A549 (cell line): ENCODE results near the gene PRRC2B. TPM values are rescaled to one million over a fixed set of nuclear protein-coding genes. Genes with fewer than 3 reads are reported as not detected.
"Not testable (repeated sequence)": the region's sequence is repeated elsewhere in the genome, so short reads cannot be mapped to it uniquely, and the experiment has no call there.

Source experiments
- ATAC-seq, 2 experiments: fragments of 200-7000 bp in 1 of 2; fragments of >200 bp in 1 of 2; cut with Nextera tagmentation in 1 of 2; cut with Tn5 transposase in 1 of 2; 3 replicates each; pipeline versions ENCODE4 v1.8.0 to v1.9.1; 2018 to 2020; ENCODE audit warnings: mild to moderate bottlenecking in 1 of 2, moderate library complexity in 1 of 2
- CTCF ChIA-PET: fragments of 300-600 bp; sonication (Branson Sonifier 250); formaldehyde crosslinking; extraction: SDS; loops from one replicate; lab custom pipeline; 2021; ENCODE audit warnings: antibody characterized with exemption, inconsistent platforms; lab: Yijun Ruan, JAX
- POLR2A ChIA-PET: fragments of 350-600 bp; formaldehyde crosslinking; extraction: SDS; loops from one replicate; lab custom pipeline; 2021; ENCODE audit warnings: antibody characterized with exemption, inconsistent platforms; lab: Yijun Ruan, JAX
- DNase-seq, 2 experiments: peaks; one replicate each; pipeline versions ENCODE4 v3.0.0 to v3.0.0-alpha.2; 2011 to 2016; ENCODE audit warnings: low read depth in 1 of 2, low spot score in 1 of 2
- FAIRE-seq: peaks from 2 replicates; lab custom pipeline; 2011; peaks lifted over from hg19 to GRCh38; lab: Jason Lieb, UNC
- H3K27ac ChIP-seq, 2 experiments: fragments of >200 bp; sonication (Bioruptor Twin); formaldehyde crosslinking; 3 replicates each; pipeline ENCODE4 v1.5.1; 2016 to 2017
- H3K4me1 ChIP-seq: fragments of >200 bp; sonication (Bioruptor Twin); formaldehyde crosslinking; 3 replicates; pipeline ENCODE4 v1.6.1; 2016
- H3K4me2 ChIP-seq: fragments of >200 bp; sonication (Bioruptor Twin); formaldehyde crosslinking; 3 replicates; pipeline ENCODE4 v1.6.1; 2016
- H3K4me3 ChIP-seq: fragments of >200 bp; sonication (Bioruptor Twin); formaldehyde crosslinking; 3 replicates; pipeline ENCODE4 v1.5.1; 2016
- H3K9me3 ChIP-seq: fragments of >200 bp; sonication (Bioruptor Twin); formaldehyde crosslinking; 3 replicates; pipeline ENCODE4 v1.6.1; 2016
- BHLHE40 ChIP-seq: IDR thresholded peaks from 2 replicates; pipeline ENCODE4 v1.6.1; 2012; ENCODE audit warnings: low read depth, low read length, inconsistent platforms
- CEBPB ChIP-seq, 2 experiments: fragments of >200 bp in 1 of 2; sonication (Bioruptor Twin) in 1 of 2; formaldehyde crosslinking in 1 of 2; IDR thresholded peaks; 2 replicates each; pipeline ENCODE4 v1.6.1; 2012 to 2016
- CHD4 ChIP-seq: fragments of 200-600 bp; sonication (generic); IDR thresholded peaks from 2 replicates; pipeline ENCODE4 v1.6.1; 2016; ENCODE audit warnings: antibody characterized with exemption, mild to moderate bottlenecking, borderline replicate concordance
- CTCF ChIP-seq: fragments of >200 bp; sonication (Bioruptor Twin); formaldehyde crosslinking; IDR thresholded peaks from 3 replicates; pipeline ENCODE4 v1.5.1; 2016
- E2F6 ChIP-seq: IDR thresholded peaks from 2 replicates; pipeline ENCODE4 v1.6.1; 2012; ENCODE audit warnings: low read depth, borderline replicate concordance
- FOSB ChIP-seq: fragments of 250-450 bp; sonication (Bioruptor Pico); IDR thresholded peaks from 2 replicates; pipeline ENCODE4 v1.5.0; 2020; ENCODE audit warnings: mild to moderate bottlenecking, moderate library complexity
- HDAC2 ChIP-seq: fragments of 200-600 bp; sonication (generic); IDR thresholded peaks from 2 replicates; pipeline ENCODE4 v1.6.1; 2016
- HES2 ChIP-seq: fragments of >200 bp; sonication (Bioruptor Twin); formaldehyde crosslinking; IDR thresholded peaks from 2 replicates; pipeline ENCODE4 v1.6.1; 2016
- HEYL ChIP-seq: fragments of 250-450 bp; sonication (Bioruptor Pico); IDR thresholded peaks from 2 replicates; pipeline ENCODE4 v1.8.0; 2021; ENCODE audit warnings: mild to moderate bottlenecking, moderate library complexity
- HMGXB4 ChIP-seq: fragments of 250-450 bp; sonication (Bioruptor Pico); IDR thresholded peaks from 2 replicates; pipeline ENCODE4 v1.5.0; 2021; ENCODE audit warnings: mild to moderate bottlenecking, moderate library complexity, borderline replicate concordance
- HOXA7 ChIP-seq: fragments of 250-450 bp; sonication (Bioruptor Pico); IDR thresholded peaks from 2 replicates; pipeline ENCODE4 v1.5.0; 2020; ENCODE audit warnings: mild to moderate bottlenecking, moderate library complexity
- HOXB5 ChIP-seq: fragments of 250-450 bp; sonication (Bioruptor Pico); IDR thresholded peaks from 2 replicates; pipeline ENCODE4 v1.5.0; 2020; ENCODE audit warnings: mild to moderate bottlenecking, moderate library complexity
- JUN ChIP-seq, 2 experiments: fragments of >200 bp; sonication (Bioruptor Twin); formaldehyde crosslinking; IDR thresholded peaks; 2 replicates in 1 of 2; 3 replicates in 1 of 2; pipeline ENCODE4 v1.6.1; 2016 to 2017
- JUNB ChIP-seq: fragments of >200 bp; sonication (Bioruptor Twin); formaldehyde crosslinking; IDR thresholded peaks from 2 replicates; pipeline ENCODE4 v1.6.1; 2016
- KDM1A ChIP-seq: fragments of 200-600 bp; sonication (generic); IDR thresholded peaks from 2 replicates; pipeline ENCODE4 v1.6.1; 2016; ENCODE audit warnings: low read depth, mild to moderate bottlenecking
- KDM5A ChIP-seq: fragments of 200-600 bp; sonication (generic); IDR thresholded peaks from 2 replicates; pipeline ENCODE4 v1.6.1; 2016; ENCODE audit warnings: antibody characterized with exemption, mild to moderate bottlenecking
- MAFK ChIP-seq: fragments of 450-650 bp; IDR thresholded peaks from 2 replicates; pipeline ENCODE4 v1.6.1; 2014; ENCODE audit not compliant: partially characterized antibody
- MYC ChIP-seq: IDR thresholded peaks from 2 replicates; pipeline ENCODE4 v1.6.1; 2012; ENCODE audit warnings: mild to moderate bottlenecking, inconsistent platforms, low read length, improper control_type of control experiment, borderline replicate concordance
- NFE2L2 ChIP-seq: fragments of 150-350 bp; conservative IDR thresholded peaks from 2 replicates; pipeline ENCODE4 v1.6.1; 2014; ENCODE audit warnings: low read length
- NR3C1 ChIP-seq: fragments of >200 bp; sonication (Bioruptor Twin); formaldehyde crosslinking; IDR thresholded peaks from 3 replicates; pipeline ENCODE4 v1.6.1; 2017
- PHF8 ChIP-seq: fragments of 200-600 bp; sonication (generic); IDR thresholded peaks from 2 replicates; pipeline ENCODE4 v1.6.1; 2016; ENCODE audit warnings: low read depth, mild to moderate bottlenecking, antibody characterized with exemption, moderate library complexity, borderline replicate concordance
- RCOR1 ChIP-seq: fragments of 150-350 bp; IDR thresholded peaks from 2 replicates; pipeline ENCODE4 v1.6.1; 2014; ENCODE audit warnings: antibody characterized with exemption, low read length, low read depth
- RFX5 ChIP-seq: fragments of 450-650 bp; IDR thresholded peaks from 2 replicates; pipeline ENCODE4 v1.7.1; 2014; ENCODE audit warnings: antibody characterized with exemption, mild to moderate bottlenecking, moderate library complexity
- SMC3 ChIP-seq: fragments of >200 bp; sonication (Bioruptor Twin); formaldehyde crosslinking; IDR thresholded peaks from 3 replicates; pipeline ENCODE4 v1.6.1; 2018; ENCODE audit warnings: inconsistent platforms
- ZC3H11A ChIP-seq: fragments of 450-650 bp; IDR thresholded peaks from 2 replicates; pipeline ENCODE4 v1.6.1; 2014; ENCODE audit warnings: antibody characterized with exemption, mild to moderate bottlenecking
- ZFP36 ChIP-seq: fragments of 450-650 bp; IDR thresholded peaks from 2 replicates; pipeline ENCODE4 v1.6.1; 2014; ENCODE audit warnings: borderline replicate concordance; ENCODE audit not compliant: partially characterized antibody
- ZNF302 ChIP-seq: fragments of 250-450 bp; sonication (Bioruptor Pico); IDR thresholded peaks from 2 replicates; pipeline ENCODE4 v1.9.0; 2021; ENCODE audit warnings: inconsistent platforms, mild to moderate bottlenecking, moderate library complexity
- ZSCAN20 ChIP-seq: fragments of 250-450 bp; sonication (Bioruptor Pico); IDR thresholded peaks from 2 replicates; pipeline ENCODE4 v1.8.0; 2022; ENCODE audit warnings: mild to moderate bottlenecking, moderate library complexity
- WGBS: methylation state at CpG from one replicate; pipeline ENCODE4 v1.1.6; 2017; ENCODE audit errors: missing lambda C conversion rate; 5-methylcytosine and 5-hydroxymethylcytosine counted together
- polyA plus RNA-seq, 4 experiments: library from polyadenylated mRNA; depleted of rRNA in 3 of 4; stranded (reverse); fragments of >200 nt; fragmentation: RNase III in 1 of 4; extraction: RNeasy Plus Mini Kit Qiagen cat#74134 plus additional on column Dnase treatment in 1 of 4; gene quantifications; 2 replicates in 3 of 4; 3 replicates in 1 of 4; pipeline ENCODE4 v1.2.3, GENCODE V29; 2011 to 2017

The PRRC2B gene
- polyA plus RNA-seq, 2 of the 4 experiments (the other 2 are of a cell fraction) = 35.6 to 47.3 TPM

- Histone ChIP-seq H3K4me3 (no peak overlapping the region), H3K9me3 (no peaks in the 10 kb centered on the region), H3K4me1 (peaks cover 11% of the 10 kb centered on the region; the same call in 2 of the 3 replicates), H3K4me2 (no peak overlapping the region), H3K27ac (no peak overlapping the region)
- DNase-seq = no peak
- TF ChIP-seq NR3C1 (no peak), E2F6 (no peak), SMC3 (no peak), MYC (no peak), CEBPB (IDR thresholded peaks at IDR 0.05) (no peak), CHD4 (no peak), NFE2L2 (no peak), PHF8 (no peak), KDM1A (no peak), RFX5 (no peak), HEYL (CRISPR knock-in tag) (no peak), ZC3H11A (no peak)
- POLR2A ChIA-PET = no interaction called here
- CTCF ChIA-PET = interaction anchor here (1.0 to 2.9 kb wide), 2 partner anchors 8 to 119 kb away, joined by 4 to 9 read pairs; no protein-coding TSS in a partner anchor
- no peak for FAIRE-seq
- ATAC-seq = no peak
- 76% methylated on average over 6 of the region's 6 CpGs for WGBS
Measured at GRCh38 chr9:131469356-131469755, 75.5 kb downstream of the PRRC2B start.

- WGBS = 93% methylated on average over 16 of the region's 16 CpGs
- FAIRE-seq = no peak
- H3K4me2 ChIP-seq = no peak overlapping the region
- CTCF ChIA-PET = interaction anchor here (0.9 to 1.5 kb wide), 4 partner anchors 8 to 120 kb away, joined by 3 to 7 read pairs (median 4); no protein-coding TSS in a partner anchor
- no peak overlapping the region for H3K4me3 ChIP-seq
- peaks cover 11% of the 10 kb centered on the region; the same call in 2 of the 3 replicates for H3K4me1 ChIP-seq
- POLR2A ChIA-PET = no interaction called here
- no peak for ATAC-seq
- DNase-seq = no peak
- TF ChIP-seq RCOR1 = no peak
- no peak for TF ChIP-seq HDAC2
- TF ChIP-seq ZSCAN20 (CRISPR knock-in tag) = no peak
- TF ChIP-seq HOXA7 (CRISPR knock-in tag) = no peak
- no peak for TF ChIP-seq ZNF302 (CRISPR knock-in tag)
- TF ChIP-seq HES2 = no peak
- TF ChIP-seq HMGXB4 (CRISPR knock-in tag) = no peak
- TF ChIP-seq FOSB (CRISPR knock-in tag) = no peak
- no peak for TF ChIP-seq JUNB
- TF ChIP-seq MAFK = no peak
- no peak for TF ChIP-seq HOXB5
- no peak for TF ChIP-seq ZFP36
- TF ChIP-seq, all 56 proteins: peak for 0
- Histone ChIP-seq H3K27ac (no peak overlapping the region), H3K9me3 (no peaks in the 10 kb centered on the region)
Measured at GRCh38 chr9:131469951-131470350, 76.1 kb downstream of the PRRC2B start.

- Histone ChIP-seq H3K4me1 (peaks cover 11% of the 10 kb centered on the region; the same call in 2 of the 3 replicates), H3K4me2 (no peak overlapping the region), H3K9me3 (no peaks in the 10 kb centered on the region), H3K27ac (no peak overlapping the region), H3K4me3 (no peak overlapping the region)
- WGBS = 91% methylated on average over 11 of the region's 12 CpGs
- ATAC-seq (no peak), DNase-seq (no peak), FAIRE-seq (no peak)
- ChIA-PET CTCF (interaction anchor here (0.9 to 1.5 kb wide), 3 partner anchors 9 to 121 kb away, joined by 3 to 7 read pairs (median 5); no protein-coding TSS in a partner anchor), POLR2A (no interaction called here)
- no peak for TF ChIP-seq CTCF
- TF ChIP-seq BHLHE40 = no peak
- TF ChIP-seq JUNB = no peak
- TF ChIP-seq KDM5A = no peak
- no peak for TF ChIP-seq JUN (IDR thresholded peaks at IDR 0.05)
Measured at GRCh38 chr9:131470581-131470991, 76.7 kb downstream of the PRRC2B start.

- ATAC-seq, FAIRE-seq, DNase-seq, H3K4me2 ChIP-seq, POLR2A ChIA-PET, H3K27ac ChIP-seq, H3K9me3 ChIP-seq, CTCF ChIA-PET, H3K4me3 ChIP-seq: not testable (repeated sequence)
- H3K4me1 ChIP-seq = peaks cover 11% of the 10 kb centered on the region; the same call in 2 of the 3 replicates
- WGBS = 100% methylated on average over 5 of the region's 5 CpGs
Measured at GRCh38 chr9:131472085-131472484, 78.2 kb downstream of the PRRC2B start.
